Amniotic stem cell (primary cell): Measurements from ENCODE around the gene RPH3AL.
"Not testable (repeated sequence)": the region's sequence is repeated elsewhere in the genome, so short reads cannot be mapped to it uniquely, and the experiment has no call there.

ENCODE experiments used
- DNase-seq: peaks from one replicate; lab custom pipeline; 2025; lab: John Stamatoyannopoulos, UW

The RPH3AL gene

DNA sequence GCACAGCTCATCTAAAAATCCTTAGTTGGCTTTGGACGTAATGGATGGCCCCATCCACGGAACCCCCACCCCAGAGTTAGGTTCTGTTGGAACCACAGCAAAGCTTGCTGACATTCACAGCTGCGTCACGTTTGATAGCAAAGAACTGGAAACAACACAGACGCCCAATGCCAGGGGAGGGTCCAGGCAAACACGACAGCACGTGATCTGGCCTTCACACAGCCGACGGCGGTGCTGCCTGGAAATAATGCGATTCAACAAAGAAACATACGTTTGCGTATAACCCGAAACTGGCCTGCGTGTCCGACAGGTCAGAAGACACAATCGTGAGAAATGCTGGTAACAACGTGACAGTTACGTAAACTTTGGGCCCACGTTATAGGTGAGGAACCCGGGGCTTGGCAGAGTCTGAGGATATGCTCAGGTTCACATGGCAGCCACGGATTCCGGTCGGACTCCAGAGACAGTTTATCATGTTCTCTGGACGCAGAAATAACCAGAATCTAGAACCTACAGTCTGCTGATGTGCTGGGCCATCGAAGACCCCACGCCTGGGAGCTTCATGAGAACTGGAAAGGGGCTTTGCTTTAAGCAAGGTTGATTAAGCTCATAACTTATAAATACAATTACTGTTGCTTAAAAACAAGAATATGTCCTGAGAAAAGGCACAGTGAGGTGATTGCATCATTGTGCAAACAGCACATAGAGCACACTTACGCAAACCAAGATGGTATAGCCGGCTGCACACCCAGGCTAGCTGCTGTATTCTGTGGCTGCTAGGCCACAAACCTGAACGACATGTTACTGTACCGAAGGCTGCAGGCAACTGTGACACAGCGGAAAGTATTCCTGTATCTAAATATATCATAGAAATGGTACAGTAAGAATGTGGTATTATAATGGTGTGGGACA lies 70.4 kb downstream of the RPH3AL start:
- DNase-seq = no peak

DNA sequence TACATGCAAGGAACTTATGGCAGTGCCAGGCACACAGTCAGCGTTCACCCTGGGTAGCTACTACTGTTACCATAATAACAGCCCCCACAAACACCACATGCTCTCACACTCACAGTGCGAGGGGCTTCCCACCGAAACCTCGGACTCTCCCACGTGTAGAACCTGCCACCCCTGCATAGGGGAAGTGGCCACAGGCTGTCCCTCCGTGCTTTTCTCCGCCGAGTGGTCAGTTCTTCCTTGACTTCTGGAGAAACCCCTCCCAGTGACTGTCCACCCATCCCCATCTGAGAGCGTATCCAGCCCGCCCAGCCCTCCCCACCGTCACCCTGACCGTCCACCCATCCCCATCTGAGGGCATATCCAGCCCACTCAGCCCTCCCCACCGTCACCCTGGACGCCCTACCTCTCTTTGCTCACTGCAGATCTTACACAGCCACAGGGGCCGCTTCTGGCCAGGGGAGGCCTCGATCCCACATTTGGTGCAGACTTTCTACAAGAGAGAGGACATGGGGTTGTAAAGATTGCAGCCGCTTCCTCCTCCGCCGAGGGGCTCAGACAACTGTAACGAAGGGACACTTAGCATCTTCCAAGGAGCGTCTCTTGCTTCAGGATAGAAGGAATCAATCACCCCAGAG lies 71.1 kb downstream of the RPH3AL start:
- no peak for DNase-seq

DNA sequence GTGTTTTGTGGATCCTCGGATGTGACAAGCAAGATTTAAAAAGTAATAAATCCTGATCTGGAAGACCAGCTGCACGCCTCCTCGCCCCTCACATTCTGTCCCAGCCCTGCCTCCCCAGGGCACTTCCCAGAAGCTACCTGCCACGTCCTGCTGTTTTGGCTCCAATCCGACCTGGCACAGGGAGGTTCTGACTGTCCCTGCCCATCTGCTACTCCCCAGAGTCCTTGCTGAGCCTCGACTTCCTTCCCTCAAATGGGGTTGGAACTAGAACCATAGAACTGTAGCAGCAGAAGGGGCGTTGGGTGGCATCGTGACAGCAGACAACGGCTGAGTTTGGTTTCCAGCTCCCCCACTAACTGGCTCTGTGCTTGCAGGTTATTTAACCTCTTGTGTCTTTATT lies 71.7 kb downstream of the RPH3AL start:
- no peak for DNase-seq

- no peak for DNase-seq
These were observed 72.4 kb downstream of the RPH3AL start for GRCh38 chr17:280216-280615.

- no peak for DNase-seq
These were observed 72.8 kb downstream of the RPH3AL start for GRCh38 chr17:279776-280175.

DNA sequence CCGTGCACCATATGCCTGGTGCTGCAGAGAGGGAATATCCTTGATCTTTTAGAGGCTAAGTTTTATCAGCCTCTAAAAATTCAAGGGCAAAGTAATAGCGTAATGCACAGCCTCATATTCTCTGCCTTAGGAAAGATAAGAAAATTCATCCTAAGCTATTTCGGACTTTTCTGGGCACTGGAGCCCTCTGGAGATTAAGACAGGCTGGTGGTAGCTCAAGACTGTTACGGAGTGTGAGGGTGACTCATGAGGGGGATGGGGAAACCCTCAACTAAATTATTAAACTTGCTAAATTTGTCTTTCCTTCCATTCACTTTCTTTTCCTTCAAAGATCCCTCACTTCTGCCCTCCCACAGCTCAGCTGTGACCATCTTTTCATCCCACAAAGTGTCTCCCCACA lies 73.3 kb downstream of the RPH3AL start:
- DNase-seq = no peak

DNA sequence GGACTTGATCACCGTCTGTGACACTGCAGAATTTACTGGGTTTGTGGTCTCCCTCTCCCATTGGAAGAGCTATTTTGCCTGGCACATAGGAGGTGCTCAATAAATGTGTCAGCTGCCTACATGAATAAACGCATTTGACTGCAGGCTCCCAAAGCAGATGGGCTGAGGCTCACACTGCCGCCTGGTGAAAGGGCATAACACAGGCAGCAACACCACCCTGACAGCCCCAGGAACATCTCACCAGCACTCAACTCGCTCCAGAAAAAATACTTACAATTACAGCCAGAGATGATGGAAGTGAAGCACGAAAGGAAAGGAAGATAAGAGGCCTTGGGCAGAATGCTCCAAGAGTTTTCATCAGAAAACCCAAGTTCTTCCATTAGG lies 73.9 kb downstream of the RPH3AL start:
- no peak for DNase-seq

- DNase-seq = no peak
These were observed 74.4 kb downstream of the RPH3AL start for GRCh38 chr17:278055-278675.

DNA sequence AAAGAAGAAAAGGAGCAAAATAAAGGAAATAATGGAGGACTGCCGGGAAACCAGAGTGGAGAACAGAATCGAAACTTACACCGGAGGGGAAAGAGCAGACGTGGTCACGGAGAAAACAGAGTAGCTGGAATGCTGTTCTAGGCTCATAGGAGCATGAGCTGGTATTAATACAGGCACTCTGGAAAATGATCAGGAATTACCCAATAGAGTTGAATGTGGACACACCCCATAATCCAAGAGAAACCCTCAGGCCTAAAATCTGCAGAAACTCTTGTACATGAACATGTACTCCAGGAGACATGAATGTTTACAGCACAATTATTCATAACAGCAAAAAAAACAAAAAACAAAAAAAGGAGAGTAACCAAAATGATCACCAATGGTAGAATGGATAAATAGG lies 77.7 kb downstream of the RPH3AL start:
- no peak for DNase-seq

DNA sequence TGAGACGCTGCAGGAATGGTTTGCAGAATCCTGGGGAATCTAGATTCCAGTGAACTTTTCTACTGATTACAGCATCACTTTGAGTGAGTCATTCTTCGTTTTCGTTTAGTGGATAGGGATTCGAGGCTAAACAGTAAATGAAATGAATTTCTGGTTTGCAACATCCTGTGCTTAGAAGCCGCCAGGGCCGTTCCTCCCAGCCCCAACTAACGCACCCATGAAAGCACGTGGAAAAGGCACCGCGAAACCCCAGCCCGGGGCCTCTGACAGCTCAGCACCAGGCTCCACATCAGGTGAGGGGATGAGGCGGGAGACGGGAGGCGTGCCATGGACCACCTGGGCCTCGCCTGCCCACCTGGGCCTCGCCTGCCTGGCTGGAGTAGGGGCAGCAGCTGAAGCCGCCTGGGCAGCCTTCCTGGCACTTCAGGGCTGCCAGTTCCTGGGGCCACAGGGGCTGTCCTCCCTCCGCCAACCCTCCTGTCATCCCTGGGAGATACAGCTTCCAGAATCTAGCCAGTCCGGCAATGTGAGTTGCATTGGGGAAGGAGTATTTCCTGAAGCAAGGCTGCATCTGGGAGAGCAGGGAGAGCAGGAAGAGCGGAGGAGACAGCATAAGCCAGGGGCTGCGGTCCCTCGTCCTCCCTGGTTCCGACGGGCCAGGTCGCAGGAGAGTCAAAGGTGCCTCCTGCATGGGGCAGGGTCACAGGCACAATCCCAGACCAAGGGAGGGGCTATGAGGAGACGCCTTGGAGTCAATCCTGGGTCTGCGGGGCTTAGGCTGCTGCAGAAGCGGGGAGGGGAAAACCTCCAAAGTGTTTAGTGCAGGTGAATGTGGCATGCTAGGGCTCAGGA lies 78.4 kb downstream of the RPH3AL start:
- no peak for DNase-seq

DNA sequence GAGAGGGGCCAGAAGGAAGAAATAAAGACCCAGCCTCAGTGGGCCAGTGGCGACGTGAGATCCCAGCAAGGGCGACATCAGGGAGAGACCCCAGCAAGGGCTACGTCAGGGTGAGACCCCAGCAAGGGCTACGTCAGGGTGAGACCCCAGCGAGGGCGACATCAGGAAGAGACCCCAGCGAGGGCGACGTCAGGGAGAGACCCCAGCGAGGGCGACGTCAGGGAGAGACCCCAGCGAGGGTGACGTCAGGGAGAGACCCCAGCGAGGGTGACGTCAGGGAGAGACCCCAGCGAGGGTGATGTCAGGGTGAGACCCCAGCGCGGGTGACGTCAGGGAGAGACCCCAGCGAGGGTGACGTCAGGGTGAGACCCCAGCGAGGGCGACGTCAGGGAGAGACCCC lies 79.8 kb downstream of the RPH3AL start:
- not testable (repeated sequence) for DNase-seq

- not testable (repeated sequence) for DNase-seq
These were observed 80.5 kb downstream of the RPH3AL start for GRCh38 chr17:271928-272623.

DNA sequence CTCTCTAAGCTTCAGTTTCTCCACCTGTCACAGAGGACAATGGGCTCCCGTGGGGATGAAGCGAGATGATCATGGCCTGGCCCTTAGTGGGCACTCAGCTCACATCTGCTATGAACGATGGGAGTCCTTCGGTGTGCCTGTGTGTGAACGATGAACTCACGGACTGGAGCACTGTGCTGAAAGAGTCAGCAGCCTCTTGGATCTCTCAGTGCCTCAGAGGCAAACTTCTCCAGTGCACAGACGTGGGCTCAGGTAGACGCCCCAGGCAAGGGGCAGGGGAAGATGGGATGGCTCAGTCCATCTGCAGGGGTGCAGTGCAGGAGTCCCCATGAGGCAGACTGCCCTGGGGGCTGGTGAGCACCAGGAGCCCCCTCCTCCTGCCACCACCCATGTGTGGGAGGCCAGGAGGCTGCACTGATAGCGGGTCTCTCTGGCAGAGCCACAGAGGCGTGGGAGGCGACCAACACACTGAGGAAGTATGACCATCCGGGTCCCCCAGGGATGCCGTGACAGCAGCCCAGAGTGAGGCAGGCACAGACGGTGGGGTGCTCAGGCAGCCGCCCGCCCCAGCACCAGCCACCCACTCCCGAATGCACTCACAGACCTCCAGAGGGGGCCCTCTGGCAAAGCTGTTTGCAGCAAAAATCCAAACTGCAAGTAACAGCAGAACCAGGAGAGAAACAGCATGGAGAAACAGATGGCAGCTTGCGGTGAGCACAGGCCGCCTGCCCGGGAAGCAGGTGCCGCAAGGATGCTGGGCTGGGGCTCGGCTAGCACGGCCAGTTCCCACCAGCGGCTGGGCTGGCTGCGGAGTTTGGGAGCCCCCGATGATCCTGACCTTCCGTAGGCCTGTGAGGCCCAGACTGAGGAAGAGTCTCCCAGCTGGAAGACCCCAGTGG lies 82.7 kb downstream of the RPH3AL start:
- no peak for DNase-seq

GRCh38 chr17:266701-267667 lies 85.6 kb downstream of the RPH3AL start:
- no peak for DNase-seq

DNA sequence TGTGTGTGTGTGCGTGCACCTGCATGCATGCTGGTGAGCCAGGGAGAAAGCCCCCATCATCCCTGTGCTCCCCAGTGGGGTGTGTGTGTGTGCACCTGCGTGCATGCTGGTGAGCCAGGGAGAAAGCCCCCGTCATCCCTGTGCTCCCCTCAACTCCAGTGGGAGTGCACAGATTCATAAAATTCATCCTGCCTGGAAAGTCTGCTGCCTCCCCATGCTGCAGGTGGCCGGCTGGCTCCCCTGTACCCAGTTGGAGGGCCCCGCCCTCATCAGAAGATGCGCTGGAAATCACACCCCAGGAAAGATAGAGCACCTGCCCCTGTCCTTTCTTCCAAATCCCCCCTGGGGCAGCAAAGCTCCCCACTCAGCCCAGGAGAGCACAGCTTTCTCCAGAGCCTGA lies 86.4 kb downstream of the RPH3AL start:
- DNase-seq = no peak

DNA sequence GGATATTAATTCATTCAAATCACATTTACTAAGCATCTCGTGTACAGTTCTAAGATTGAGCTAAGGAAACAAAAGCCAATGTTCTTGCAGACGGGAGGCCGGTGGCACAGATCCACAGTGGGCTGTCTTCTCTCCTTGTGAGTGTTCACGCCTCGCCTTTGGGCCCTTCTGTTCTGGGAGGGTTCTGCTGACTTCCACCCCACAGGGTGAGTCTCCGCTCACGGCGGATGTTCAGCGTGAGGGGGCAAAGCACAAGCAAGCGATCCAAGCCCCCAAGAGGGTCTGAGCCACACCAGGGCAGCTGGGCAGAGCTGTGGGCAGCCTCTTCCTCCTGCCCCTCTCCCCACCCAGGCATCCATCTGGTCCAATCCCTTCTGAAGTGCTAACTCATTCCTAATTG lies 86.9 kb downstream of the RPH3AL start:
- no peak for DNase-seq

GRCh38 chr17:263773-264172 lies 88.8 kb downstream of the RPH3AL start:
- DNase-seq = no peak

DNA sequence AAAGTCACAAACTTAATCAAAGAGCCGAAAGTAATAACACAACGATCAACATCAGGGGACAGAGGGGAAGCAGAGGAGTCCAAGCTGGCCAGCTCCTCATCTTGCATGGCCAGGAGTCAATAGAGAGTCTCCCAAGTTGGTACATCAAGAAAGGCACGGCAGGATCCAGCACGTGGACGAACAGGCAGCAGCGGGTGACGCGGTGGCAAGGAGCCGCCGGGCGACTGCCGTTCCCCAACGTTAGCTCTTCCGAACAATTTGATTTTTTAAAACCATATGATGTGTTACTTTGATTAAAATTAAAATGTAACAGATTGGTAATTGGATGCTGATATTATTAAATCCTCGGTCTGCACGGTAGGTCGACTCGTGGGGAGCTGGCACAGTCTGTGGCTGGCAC lies 89.3 kb downstream of the RPH3AL start:
- no peak for DNase-seq

GRCh38 chr17:261635-262034 lies 91.0 kb downstream of the RPH3AL start:
- DNase-seq = no peak
